ENCODE data around the gene SLCO2B1.

GRCh38 chr11:75113030-75113429 lies 37.9 kb upstream of the SLCO2B1 start:
- TF ChIP-seq RARB (CRISPR knock-in tag; IDR thresholded peaks at IDR 0.05) (no peak), SNAI2 (CRISPR knock-in tag; IDR thresholded peaks at IDR 0.05) (no peak)
- TF ChIP-seq, protein P1, sequence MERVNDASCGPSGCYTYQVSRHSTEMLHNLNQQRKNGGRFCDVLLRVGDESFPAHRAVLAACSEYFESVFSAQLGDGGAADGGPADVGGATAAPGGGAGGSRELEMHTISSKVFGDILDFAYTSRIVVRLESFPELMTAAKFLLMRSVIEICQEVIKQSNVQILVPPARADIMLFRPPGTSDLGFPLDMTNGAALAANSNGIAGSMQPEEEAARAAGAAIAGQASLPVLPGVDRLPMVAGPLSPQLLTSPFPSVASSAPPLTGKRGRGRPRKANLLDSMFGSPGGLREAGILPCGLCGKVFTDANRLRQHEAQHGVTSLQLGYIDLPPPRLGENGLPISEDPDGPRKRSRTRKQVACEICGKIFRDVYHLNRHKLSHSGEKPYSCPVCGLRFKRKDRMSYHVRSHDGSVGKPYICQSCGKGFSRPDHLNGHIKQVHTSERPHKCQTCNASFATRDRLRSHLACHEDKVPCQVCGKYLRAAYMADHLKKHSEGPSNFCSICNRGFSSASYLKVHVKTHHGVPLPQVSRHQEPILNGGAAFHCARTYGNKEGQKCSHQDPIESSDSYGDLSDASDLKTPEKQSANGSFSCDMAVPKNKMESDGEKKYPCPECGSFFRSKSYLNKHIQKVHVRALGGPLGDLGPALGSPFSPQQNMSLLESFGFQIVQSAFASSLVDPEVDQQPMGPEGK (CRISPR knock-in tag; IDR thresholded peaks at IDR 0.05; ENCODE audit: borderline replicate concordance): no peak

Measured in SK-N-SH treated with all-trans-retinoic acid at 6 μM for 48 hours (cell line).